ENCODE data around the gene NR2F1. TPM values are rescaled to one million over a fixed set of nuclear protein-coding genes. Genes with fewer than 3 reads are reported as not detected.

Gene NR2F1
- total and polyA plus RNA-seq, 10 donors = 2.0 to 28.8 (median 11.7) TPM

GRCh38 chr5:93610581-93611272 lies 27.7 kb downstream of the NR2F1 start:
- Histone ChIP-seq H3K4me3 (no peak overlapping the region), H3K36me3 (no peaks in the 10 kb centered on the region), H3K9me3 (peaks cover 0 to 8% (median 0%) of the 10 kb centered on the region in 8 donors), H3K4me1 (peaks cover 5 to 30% (median 23%) of the 10 kb centered on the region in 6 donors), H3K27ac (no peak overlapping the region), H3K27me3 (replicated peaks in 1 of 7) (peaks cover 10 to 99% (median 78%) of the 10 kb centered on the region in 7 donors)
- 11 to 19% (median 13%) methylated on average over 17 of the region's 17 CpGs for WGBS, 5 donors
- no peak for DNase-seq
- intact Hi-C loops (cut with DNase I; ENCODE audit: low total_unique reads) = no loop called here
- TF ChIP-seq CTCF (IDR thresholded peaks at IDR 0.05 in 8 of 11, conservative IDR thresholded peaks at IDR 0.05 in 3 of 11) = no peak
- no peak for TF ChIP-seq POLR2AphosphoS5 (IDR thresholded peaks at IDR 0.05)
- no peak for TF ChIP-seq POLR2A (IDR thresholded peaks at IDR 0.05)

- H3K27me3 ChIP-seq (replicated peaks in 1 of 7) = peaks cover 10 to 92% (median 75%) of the 10 kb centered on the region in 7 donors
- H3K27ac ChIP-seq = no peak overlapping the region
- peaks cover 0 to 8% (median 0%) of the 10 kb centered on the region in 8 donors for H3K9me3 ChIP-seq
- no peaks in the 10 kb centered on the region for H3K36me3 ChIP-seq
- WGBS, 5 donors = 9 to 11% (median 10%) methylated on average over 9 of the region's 9 CpGs
- DNase-seq = no peak
- intact Hi-C loops (cut with DNase I; ENCODE audit: low total_unique reads) = no loop called here
- peaks cover 5 to 30% (median 23%) of the 10 kb centered on the region in 6 donors for H3K4me1 ChIP-seq
- H3K4me3 ChIP-seq = no peak overlapping the region
- no peak for TF ChIP-seq CTCF (IDR thresholded peaks at IDR 0.05 in 8 of 11, conservative IDR thresholded peaks at IDR 0.05 in 3 of 11)
- no peak for TF ChIP-seq POLR2AphosphoS5 (IDR thresholded peaks at IDR 0.05)
- TF ChIP-seq POLR2A (IDR thresholded peaks at IDR 0.05) = no peak
These were observed 28.4 kb downstream of the NR2F1 start for GRCh38 chr5:93611273-93611975.

DNA sequence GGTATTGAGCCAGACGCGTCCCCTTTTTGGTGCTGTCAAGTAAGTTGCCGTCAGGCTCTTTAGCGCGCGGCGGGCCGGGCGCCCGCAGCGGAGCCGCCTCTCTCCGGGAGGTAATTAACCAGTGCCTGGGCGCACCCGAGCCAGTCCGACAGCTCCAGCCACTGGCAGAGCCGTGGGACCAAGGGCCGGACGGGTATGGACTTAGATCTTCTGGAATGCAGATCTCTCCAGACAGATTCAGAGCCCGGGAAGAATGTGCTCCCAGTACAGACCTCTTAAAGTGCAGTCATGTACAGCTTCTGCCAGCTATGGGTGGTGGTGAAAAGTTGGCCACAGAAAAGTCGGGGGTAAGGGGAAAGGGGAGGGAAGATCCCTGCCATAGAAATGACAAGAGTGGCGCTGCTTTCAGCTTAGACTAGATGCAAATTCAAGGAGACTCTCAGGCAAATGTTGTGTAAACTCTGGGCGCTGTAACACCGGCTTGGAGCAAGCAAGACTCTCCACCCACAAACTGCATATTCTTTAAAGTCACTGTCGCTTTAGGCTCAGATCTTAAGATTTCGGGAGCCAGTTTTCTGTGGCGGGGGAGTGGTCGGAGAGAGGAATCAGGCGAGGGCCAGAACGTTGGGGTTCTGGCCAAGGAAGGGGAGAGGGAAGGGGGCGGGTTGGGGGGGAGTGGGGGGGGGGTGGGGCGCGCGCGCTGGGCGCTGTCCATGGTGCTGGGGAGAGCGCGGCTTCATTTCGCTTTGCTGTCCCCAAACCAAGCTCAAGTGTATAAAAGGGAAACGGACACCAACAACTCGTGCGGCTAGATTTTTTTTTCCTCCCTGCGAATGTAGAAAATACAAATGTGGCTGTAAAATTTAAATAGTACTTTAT lies 29.2 kb downstream of the NR2F1 start:
- intact Hi-C loops (cut with DNase I; ENCODE audit: low total_unique reads) = no loop called here
- Histone ChIP-seq H3K36me3 (no peaks in the 10 kb centered on the region), H3K4me3 (peak overlapping the region in 1 of 8 donors; percentile 13), H3K27me3 (replicated peaks in 1 of 7) (peaks cover 10 to 84% (median 69%) of the 10 kb centered on the region in 7 donors), H3K27ac (no peak overlapping the region), H3K9me3 (peaks cover 0 to 8% (median 0%) of the 10 kb centered on the region in 8 donors), H3K4me1 (peaks cover 5 to 30% (median 22%) of the 10 kb centered on the region in 6 donors)
- 4 to 9% (median 4%) methylated on average over 39 to 43 of the region's 43 CpGs for WGBS, 5 donors
- DNase-seq = peak; percentile 73
- TF ChIP-seq POLR2A (IDR thresholded peaks at IDR 0.05) (no peak), CTCF (IDR thresholded peaks at IDR 0.05 in 8 of 11, conservative IDR thresholded peaks at IDR 0.05 in 3 of 11) (no peak), POLR2AphosphoS5 (IDR thresholded peaks at IDR 0.05) (no peak)
